Myocyte (in vitro differentiated cells): Measurements from ENCODE around the gene RNU11. TPM values are rescaled to one million over a fixed set of nuclear protein-coding genes. Genes with fewer than 3 reads are reported as not detected.
A peak's percentile ranks its signal among the peaks of the same experiment; 100 is the strongest.
"Not testable (repeated sequence)": the region's sequence is repeated elsewhere in the genome, so short reads cannot be mapped to it uniquely, and the experiment has no call there.

Experiments used
- DNase-seq: peaks from one replicate; pipeline ENCODE4 v3.0.0-alpha.2; 2012; ENCODE audit warnings: low read depth
- total RNA-seq: library from RNA; depleted of rRNA; stranded (reverse); fragments of >200 nt; gene quantifications from 2 replicates; pipeline ENCODE4 v1.2.3, GENCODE V29; 2014

Gene RNU11
- total RNA-seq, 1 donor from 2014 or later = not detected

DNA sequence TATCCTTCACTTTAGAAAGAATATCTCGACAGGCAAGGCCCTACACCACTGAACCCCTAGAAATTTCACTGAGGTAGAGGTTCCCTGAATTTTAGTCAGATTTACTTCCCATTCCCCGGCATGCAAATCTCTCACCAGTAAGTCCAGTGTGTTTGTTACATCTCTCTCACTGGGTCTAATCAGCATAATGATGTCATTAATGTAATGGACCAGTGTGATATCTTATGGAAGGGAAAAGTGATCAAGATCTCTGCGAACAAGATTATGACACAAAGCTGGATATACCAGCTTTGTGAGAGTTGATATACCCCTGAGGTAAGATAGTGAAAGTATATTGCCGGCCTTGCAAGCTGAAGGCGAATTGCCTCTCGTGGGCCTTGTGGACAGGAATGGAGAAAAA is 7.9 kb downstream of the RNU11 start:
- no peak for DNase-seq

DNA sequence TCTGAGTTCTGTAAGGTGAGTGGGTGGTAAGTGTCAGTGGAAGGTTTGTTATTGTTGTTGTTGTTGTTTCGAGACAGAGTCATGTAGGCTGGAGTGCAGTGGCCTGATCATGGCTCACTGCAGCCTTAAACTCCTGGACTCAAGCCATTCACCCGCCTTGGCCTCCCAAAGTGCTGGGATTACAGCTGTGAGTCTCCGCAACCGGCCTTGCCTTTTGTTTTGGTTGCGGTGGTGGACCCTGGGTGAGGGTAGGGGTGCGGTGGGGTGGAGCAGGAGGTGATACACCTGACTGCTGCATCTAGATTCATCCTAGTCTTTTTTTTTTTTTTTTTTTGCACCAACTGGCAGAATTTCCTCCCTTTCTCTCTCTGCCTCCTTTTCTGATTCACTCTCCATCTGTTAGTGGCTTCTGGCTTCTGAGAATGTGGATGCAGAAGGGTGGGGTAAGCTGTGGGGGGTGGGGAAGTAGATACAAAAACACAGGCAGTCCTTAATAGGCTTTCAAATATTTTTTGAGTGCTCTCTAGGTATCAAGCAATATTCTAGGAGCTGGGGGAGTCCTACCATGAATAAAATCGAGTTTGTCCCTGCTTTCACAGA is 15.6 kb downstream of the RNU11 start:
- peak; percentile 67 for DNase-seq

DNA sequence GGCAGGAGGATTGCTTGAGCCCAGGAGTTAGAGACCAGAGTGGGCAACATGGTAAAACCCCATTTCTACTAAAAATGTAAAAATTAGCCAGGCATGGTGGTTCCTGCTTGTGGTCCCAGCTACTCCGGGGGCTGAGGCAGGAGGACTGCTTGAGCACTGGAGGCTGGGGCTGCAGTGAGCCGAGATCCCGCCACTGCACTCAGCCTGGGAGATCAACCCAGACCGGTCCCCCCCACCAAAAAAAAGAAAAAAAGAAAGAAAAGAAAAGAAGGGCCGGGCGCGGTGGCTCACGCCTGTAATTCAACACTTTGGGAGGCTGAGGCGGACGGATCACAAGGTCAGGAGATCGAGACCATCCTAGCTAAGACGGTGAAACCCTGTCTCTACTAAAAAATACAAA is 18.4 kb downstream of the RNU11 start:
- no peak for DNase-seq

GRCh38 chr1:28668191-28668955 is 20.0 kb downstream of the RNU11 start, which contains the start of gene GMEB1:
Gene GMEB1, plus strand, starts transcription at chr1:28668784. Its CDS starts 14,829 bp downstream, at chr1:28683613.
- peak; percentile 89 for DNase-seq

DNA sequence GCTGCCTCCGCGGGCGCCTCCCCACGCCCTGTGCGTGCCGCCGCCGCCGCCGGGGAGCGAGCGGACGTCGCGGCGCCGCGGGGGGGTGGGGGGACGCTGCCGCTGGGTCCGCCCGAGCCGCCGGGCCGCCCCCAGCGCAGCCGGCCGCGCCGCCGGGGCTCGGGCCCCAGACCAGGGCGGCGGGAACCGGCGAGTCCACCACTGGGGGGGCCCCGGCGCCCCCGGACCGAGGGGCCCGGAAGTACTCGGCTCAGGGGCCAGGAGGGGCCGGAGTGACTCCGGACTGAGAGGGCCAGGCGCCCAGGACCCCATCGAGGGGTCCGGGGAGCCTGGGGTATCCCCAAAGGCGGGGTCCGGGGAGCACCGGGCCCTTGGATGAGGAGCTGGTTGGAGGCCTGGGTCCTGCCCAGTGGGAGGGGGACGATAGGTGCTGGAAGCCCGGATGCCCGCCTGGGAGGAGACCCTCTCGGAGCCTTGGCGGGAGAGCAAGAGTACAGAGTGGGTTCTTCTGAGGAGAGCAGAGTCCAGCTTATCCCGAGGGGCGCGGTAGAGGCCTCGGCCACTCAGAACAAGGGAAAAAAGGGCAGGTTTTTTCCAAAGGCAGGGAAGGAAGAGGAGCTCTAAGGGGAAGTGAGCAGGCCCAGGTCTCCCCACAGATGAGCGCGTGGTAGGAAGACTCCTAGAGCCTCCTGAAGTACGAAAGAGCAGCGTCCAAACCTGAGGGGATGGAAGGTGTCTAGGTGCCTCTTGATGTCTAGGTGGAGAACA is 20.7 kb downstream of the RNU11 start:
- peak; percentile 70 for DNase-seq

- DNase-seq = no peak
Observed at GRCh38 chr1:28671254-28671780, 22.9 kb downstream of the RNU11 start.

- not testable (repeated sequence) for DNase-seq
Observed at GRCh38 chr1:28672971-28673370, 24.6 kb downstream of the RNU11 start.

DNA sequence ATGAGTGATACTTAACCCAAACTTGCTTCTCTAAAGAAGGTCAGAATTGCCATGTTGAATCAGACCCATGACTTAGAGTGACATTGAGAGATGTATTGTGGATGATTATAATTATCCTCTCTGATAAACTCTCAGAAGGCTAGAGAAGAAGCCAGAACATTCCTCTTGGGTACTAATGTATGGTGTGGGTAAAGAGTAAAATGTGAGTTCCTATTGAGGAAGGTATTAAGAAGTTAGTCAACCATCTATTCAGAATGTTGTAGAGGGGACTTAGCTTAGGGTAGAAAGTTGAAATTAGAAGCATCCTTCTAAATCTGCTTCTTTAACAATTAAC is 27.5 kb downstream of the RNU11 start:
- no peak for DNase-seq

DNA sequence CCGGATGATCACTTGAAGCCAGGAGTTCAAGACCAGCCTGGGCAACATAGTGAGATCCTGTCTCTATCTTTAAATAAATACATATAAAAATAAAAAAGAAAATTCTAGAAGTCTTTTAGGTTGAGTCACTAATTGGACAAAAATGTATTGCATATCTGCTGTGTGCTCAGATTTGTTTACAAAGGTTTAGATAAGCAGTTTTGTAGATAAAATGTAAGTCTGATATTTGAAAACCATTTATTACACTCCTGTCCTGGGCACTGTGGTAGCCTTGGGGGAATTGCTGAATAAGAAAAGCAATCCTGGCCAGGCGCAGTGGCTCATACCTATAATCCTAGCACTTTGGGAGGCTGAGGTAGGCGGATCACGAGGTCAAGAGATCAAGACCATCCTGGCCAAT is 31.8 kb downstream of the RNU11 start:
- DNase-seq = no peak

DNA sequence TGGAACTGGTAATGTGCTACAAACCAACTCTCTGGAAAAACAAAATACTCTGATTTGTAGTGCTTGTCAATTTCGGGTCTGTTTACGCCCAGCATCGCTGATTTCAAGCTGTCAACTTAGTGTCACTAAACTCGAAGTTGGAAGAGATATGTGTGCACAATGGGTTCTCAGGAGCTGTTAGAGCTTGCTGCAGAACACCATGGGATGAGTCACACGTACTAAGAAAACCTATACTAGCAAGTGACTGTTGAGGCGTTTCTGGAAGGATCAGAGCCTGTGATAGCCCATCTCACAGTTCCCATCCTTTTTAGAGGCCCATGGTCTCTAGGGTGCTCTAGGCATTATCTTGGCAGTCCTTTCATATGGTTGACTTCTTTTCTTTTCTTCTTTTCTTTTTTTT is 34.4 kb downstream of the RNU11 start:
- no peak for DNase-seq

DNA sequence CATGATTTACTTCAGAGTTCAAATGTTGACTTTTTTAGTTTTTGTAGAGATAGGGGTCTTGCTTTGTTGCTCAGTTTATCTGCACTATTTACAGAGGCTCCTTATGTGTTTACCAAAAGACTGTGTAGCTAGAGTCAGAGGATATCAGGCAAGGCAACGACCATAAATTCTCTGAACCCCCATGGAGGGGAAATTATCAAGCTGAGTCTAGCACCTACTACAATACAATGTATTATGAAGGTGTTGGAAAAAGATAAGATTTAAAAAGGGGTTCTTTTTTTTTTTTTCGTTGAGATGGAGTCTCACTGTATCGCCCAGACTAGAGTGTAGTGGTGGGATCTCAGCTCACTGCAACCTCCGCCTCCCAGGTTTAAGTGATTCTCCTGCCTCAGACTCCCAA is 36.5 kb downstream of the RNU11 start:
- no peak for DNase-seq

GRCh38 chr1:28691627-28692026 is 43.2 kb downstream of the RNU11 start:
- not testable (repeated sequence) for DNase-seq

Other genes with a start within 250 kb of the RNU11 start
- 20.9 and 24.1 TPM in 2 replicates for gene RCC1, start 142.6 kb upstream of the RNU11 start, total RNA-seq
- 16.8 and 23.0 TPM in 2 replicates for gene TRNAU1AP, start 95.5 kb upstream of the RNU11 start, total RNA-seq
- gene RAB42, start 56.3 kb upstream of the RNU11 start, total RNA-seq = 1.2 and 2.0 TPM in 2 replicates
- 44.7 and 58.6 TPM in 2 replicates for gene TAF12, start 5.5 kb upstream of the RNU11 start, total RNA-seq
- gene GMEB1, start 20.2 kb downstream of the RNU11 start, total RNA-seq = 6.2 and 7.9 TPM in 2 replicates
- 59.5 and 66.6 TPM in 2 replicates for gene YTHDF2, start 88.3 kb downstream of the RNU11 start, total RNA-seq
- gene OPRD1, start 163.6 kb downstream of the RNU11 start, total RNA-seq = not detected in 2 replicates